HTERT RPE-1 (cell line): Measurements from ENCODE around the gene SNAP23.

Experiments
- in situ Hi-C: fragments of 300-500 bp; cut with MboI; formaldehyde crosslinking; loops from 4 replicates; pipeline ENCODE4 v1.14.3; 2020; ENCODE audit warnings: low sequenced_read_pairs

Gene SNAP23

DNA sequence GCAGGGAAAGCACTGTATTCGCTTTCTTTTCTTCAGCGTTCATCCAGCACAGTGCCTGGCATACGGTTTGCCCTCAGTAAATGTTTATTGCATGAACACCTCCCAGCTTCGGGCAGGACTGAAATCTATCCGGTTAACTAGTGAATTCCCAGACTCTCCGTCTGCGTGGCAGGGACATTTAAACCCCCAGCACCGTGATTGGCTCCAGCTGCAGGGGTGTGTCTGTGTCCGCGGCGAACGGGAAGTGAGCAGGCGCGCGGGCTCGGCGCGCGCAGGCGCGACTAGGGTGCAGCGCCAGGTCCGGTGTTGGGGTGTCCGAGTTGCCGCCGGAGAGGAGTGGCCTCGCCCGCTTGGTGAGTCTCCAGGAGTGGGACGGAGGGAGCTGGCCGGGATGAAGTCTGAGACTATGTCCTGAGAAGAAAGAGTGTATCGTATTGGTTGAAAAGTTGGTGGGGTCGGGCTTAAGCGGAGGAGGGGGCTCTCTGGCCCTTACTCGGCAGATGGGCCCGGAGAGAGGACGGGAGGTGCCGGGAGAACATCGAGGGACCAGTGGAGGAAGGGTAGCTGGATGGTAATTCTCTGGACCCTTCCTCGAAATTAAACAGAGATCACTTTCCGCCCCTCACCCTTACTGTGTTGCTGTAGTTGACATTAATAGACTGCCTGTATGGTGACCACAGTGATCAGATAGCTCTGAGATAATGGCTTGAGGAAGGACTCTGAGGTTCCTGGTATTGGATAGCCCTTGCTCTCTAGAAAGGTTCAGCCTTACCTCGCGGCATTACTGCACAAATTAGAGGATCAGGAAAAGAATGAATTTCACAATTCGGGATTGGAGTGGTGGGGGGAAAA, at the start of gene SNAP23:
TSS of gene SNAP23 (plus strand) at position 274 of the 852 bp plus-strand sequence. CDS start 16,213 bp downstream, outside the sequence.
- in situ Hi-C loops, result no loop called here

DNA sequence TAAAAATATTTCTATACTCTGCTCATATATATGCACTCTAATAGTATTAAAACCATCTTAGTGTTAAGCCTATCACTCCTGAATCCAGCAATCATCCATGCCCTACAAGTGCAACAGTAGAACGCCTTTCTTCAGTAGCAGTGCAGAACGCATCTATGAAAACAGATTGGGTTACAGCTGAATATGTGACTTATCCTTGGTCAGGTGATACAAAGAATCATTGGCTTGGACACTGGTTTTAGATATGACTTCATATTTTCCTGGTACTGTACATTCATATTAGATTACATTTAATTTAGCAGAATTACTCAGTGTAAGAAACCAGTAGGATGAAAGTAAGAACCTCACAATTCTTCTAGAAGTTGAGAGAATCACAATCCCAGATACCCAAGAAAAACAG, 47.8 kb upstream of the SNAP23 start:
- in situ Hi-C loops, result no loop called here

DNA sequence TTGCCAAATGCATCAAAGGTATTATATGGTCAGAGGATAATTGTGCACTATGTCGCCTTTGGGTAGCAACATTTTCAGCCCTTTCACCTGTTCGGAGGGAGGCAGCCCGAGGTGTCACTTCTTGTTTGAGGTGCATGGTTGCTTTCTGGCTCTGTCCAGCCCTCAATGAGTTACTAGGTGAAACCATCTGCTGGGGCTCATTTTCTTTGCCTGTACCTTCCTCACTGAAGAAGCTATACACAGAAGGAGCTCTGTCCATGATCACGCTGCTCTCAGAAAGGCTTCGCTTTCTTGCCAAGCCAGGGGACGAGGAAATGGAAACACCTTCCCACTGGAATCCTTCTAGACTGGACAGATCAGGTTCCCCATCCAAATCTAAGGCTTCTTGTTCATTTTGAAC, 47.2 kb upstream of the SNAP23 start:
- in situ Hi-C loops, result no loop called here

DNA sequence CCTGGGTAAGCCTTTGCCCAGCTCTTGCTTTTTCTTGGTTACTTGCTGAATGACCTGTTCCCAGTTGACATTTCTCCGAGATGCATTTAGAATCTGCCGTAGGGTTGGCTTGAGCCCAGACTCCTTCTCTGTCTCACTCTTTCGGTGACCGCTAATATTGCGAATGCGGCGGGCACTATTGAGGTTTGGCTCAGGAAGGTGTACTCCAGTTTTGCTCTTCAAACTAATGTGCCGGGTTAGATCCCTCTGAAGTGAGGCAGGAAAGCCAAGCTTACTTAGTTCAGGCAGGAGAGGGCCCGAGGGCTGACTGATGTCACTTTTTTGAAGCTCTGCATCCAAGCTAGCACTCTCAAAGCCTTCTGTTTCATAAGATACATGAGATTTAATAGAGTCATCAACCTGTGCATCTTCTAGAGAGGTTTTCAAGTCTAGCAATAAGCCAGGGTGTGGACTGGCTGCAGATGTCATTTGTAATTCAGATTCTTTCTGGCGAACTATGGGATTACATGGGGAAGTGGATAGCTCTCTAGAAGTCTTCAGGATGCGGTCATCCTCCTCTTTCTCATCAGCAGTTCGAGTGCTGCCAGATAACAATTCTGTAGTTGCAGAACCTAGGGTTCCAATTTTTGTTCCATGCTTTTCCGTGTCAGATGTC, 45.5 kb upstream of the SNAP23 start:
- in situ Hi-C loops, result no loop called here

DNA sequence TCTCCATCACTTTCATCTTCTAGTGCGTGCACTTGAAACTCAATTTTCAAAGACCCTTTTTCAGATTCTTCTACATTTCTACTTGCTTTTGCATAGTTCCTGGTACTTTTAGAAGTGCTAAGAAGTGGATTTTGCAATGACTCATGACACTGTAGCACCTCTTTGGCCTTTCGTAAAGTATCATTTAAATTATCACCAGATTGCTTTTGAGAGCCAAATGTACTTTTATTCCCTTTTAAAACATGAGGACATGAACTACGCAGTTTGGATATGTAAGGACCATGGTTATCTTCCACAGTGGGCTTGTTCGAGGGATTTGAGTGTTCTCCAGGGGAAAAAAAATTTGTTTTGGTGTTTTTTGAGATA, 45.0 kb upstream of the SNAP23 start:
- in situ Hi-C loops, result no loop called here

DNA sequence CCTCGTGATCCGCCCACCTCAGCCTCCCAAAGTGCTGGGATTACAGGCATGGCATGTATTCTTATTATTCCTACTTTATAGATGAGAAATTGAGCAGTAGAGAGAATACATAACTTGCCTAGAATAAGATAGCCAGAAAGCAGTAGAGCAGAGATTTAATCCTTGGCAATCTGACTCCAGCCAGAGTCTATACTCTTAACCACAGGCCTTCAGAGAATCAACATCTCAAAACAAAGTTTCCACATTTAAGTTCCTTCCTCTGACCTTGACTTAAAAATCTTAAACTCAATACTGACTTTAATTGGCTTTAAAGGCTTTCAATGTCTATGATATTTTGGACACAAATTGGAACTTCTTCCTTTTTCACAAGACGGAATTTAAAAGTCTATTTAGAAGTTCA, 41.6 kb upstream of the SNAP23 start:
- in situ Hi-C loops, result no loop called here

DNA sequence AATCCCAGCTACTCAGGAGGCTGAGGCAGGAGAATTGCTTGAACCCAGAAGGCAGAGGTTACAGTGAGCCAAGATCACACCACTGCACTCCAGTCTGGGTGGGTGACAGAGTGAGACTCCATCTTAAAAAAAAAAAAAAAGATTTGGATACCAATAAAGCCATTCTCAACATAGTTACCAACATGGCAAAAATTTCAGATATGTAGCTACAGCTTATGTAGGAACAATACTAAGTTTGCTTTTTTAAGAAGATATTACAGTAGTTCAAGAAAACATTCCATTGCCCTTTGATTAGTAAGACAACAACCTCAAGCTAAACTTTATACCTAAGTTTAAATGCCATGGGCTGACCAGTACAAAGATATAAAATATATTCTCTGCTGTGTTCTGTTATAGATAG, 38.9 kb upstream of the SNAP23 start:
- in situ Hi-C loops, result no loop called here

DNA sequence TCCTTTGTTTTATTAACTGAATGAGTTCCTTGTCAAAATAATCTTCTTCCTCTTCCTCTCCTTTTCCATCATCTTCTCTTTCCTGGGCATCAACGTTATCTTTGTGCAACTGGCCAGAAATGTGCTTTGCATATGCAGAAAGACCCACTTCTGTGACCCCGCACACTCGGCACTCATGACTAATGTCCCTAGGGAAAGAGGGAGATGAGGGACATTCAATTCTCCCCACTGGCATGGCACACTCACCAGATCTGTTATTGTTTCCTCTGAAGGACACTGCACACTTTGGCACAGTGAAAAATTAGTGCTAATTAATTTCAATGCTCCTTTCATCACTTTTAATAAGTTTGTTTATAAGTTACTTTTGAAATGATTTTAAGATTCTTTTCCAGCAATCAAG, 38.5 kb upstream of the SNAP23 start:
- in situ Hi-C loops, result no loop called here

DNA sequence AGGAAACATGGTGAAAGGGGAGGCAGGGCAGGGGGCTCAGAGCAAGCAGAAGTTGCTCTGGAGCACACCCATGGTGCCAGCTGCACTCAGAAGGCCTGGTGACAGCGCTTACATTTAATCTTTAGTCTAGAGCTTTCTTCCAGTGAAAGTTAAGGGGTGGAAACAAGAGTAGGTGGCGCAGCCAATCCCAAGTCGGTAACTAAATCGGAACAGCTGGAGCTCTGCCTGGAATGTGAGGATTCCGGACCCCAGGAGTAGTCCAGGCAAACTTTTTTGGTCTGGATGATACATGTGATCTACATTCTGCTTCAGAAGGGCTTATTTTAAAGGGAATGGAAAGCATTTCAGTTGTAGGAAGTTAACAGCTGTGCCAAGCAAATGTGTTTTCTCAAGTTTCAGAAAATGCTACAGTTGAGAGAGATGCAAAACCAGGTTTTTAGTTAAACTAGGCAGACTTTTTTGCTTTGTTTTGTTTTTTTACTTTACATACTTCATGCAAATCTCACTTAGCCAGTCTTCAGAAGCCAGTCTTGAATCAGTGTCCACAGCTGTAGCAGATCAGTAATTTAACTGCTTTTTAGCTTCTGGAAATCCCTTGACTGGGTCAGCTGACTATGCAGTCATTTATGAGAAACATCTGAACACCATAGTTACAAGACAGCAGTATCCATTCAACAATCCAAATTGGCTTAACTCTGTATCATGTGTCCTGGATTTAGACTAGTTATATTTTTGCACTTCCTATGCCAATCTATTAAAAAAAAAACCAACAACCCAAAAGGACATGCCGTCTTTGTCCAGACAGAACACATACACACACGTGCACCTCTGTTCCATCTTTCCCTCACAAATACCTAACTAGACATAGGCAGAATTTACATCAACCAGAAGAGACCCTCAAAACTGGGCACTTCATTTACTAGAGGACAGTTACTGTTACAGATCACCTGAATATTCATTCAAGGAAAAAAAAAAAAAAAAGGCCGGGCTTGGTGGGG, 37.7 kb upstream of the SNAP23 start:
- in situ Hi-C loops, result no loop called here

DNA sequence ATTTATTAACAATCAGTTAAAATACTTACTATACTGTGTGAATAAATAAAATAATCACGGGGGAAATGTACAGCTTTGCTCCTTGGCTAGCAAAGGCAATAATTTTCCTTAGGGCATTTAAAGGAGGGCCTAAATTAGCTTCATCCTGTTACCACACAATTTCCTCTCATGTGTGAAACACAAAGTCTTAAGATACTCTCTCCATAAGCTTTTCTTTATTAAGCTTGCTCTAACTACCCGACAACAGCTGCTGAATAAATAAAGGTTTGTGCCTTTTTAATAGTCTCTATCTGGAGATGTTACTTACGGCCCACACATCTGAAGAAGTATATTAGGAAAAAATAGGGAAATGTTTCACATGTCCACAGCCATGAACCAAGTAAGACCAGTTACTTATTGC, 34.2 kb upstream of the SNAP23 start:
- in situ Hi-C loops, result no loop called here

DNA sequence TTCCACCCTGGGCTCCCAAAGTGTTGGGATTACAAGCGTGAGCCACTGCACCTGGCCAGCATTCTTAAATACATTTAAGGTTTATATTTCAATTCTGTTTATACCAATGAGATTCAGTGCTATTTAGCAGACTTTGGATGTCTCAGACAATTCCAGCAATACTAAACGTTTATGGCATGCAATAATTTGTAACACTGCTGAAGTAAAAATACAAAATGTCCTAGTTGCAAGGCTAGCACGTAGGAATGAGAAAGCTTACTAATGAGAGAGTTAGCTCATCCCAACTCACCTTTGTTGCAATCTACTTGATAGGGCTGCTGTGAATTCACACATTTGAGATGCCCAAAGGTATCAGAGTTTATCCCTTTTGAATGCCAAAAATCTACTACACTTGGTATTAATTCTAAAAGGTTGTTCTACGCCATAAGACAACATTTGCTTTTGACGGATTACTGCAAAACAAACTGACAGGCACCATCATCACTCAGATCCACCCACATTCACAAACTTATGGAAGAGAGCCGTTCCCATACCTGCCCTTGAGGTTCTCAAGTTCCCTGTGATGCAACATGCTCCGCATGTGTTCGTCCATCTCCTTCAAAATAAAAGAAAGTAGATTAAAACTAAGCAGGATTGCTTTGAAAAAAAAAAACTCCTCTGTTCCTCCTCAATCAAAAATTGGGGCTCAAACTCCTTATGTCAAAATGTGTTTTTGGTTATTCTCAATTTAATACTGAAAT, 29.7 kb upstream of the SNAP23 start:
- in situ Hi-C loops, result no loop called here

DNA sequence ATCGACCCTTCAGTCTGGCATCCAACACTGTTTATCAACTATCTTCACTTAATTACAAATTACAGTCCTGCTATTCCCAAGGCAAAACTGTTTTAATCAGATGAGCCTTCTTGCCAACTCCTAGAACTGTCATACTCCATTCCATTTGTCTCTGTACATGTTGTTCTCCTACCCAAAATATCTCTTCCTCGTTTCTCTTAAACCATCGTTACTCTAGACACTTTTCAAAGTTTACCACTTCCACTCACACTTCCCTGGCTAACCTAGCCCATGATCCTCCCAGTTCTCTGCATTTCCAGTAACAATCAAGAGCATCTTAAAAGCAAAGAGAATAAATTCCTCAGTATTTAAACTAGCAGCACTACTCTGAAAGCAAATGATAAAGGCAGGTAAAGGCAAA, 24.4 kb upstream of the SNAP23 start:
- in situ Hi-C loops, result no loop called here

DNA sequence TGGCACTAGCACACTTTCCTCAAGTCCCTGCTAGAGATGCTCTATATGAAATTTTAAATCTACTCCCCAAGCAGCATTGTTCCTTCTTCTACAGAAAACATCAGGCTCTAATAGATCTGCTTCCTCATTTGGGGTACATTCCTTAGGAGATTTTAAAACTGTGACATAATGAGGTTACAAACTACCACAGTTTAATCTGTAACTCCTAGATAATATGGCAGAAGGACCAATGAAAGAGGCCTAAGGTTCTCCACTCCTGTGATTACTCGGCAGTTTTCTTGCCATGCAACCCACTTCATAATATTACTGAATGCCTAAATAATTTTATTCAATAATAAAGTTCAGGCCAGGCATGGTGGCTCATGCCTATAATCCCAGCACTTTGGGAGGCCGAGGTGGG, 20.6 kb upstream of the SNAP23 start:
- in situ Hi-C loops, result no loop called here

DNA sequence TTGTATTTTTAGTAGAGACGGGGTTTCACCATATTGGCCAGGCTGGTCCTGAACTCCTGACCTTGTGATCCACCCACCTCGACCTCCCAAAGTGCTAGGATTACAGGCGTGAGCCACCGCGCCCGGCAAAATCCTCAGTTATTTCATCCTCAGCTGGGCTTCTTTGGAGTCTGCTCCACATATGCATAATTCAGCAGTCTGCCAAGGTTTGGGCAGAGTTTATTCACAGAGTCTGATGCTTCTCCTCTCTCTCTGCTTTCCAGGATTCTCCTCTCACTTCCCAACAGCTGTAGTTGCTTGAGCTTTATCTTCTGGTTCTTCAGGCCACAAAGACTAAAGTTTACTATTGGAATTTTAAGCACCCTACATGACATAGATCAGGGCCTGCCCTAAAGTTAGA, 12.7 kb upstream of the SNAP23 start:
- in situ Hi-C loops, result no loop called here

DNA sequence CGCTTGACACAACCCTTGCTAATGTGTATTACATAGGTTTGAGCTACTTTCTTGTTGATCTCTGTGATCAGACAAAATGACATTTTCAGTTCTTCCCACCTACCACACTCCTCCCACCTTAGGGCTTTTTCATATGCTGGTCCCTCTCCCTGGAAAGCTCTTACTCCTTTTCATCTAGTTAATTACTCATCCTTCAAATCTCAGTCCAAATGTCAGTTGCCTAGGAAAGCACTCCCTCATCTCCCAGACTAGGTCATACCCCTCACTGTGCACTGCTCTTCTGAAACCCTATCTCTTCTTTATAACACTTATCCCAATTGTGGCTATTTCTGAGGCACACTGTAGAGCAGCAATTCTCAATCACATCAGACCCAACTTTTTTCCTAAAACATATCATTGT, 11.8 kb upstream of the SNAP23 start:
- in situ Hi-C loops, result no loop called here

DNA sequence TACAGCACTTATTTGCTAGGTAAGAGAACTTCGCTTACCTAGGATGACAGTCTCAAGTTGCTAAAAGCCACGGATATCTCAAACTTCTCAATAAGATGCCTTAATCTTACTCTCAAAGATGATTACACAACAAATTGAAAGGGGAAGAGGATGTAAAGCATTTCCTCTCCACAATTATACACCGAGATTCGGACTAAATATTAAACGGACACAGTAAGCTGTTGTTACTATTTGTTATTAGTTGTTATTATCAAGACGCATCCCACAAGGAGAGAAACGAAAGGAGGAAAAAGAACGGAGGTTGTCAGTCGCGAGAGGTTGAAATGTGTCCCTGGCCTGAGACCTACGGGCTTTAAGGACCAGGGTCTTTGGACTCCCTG, 5.2 kb upstream of the SNAP23 start:
- in situ Hi-C loops, result no loop called here

DNA sequence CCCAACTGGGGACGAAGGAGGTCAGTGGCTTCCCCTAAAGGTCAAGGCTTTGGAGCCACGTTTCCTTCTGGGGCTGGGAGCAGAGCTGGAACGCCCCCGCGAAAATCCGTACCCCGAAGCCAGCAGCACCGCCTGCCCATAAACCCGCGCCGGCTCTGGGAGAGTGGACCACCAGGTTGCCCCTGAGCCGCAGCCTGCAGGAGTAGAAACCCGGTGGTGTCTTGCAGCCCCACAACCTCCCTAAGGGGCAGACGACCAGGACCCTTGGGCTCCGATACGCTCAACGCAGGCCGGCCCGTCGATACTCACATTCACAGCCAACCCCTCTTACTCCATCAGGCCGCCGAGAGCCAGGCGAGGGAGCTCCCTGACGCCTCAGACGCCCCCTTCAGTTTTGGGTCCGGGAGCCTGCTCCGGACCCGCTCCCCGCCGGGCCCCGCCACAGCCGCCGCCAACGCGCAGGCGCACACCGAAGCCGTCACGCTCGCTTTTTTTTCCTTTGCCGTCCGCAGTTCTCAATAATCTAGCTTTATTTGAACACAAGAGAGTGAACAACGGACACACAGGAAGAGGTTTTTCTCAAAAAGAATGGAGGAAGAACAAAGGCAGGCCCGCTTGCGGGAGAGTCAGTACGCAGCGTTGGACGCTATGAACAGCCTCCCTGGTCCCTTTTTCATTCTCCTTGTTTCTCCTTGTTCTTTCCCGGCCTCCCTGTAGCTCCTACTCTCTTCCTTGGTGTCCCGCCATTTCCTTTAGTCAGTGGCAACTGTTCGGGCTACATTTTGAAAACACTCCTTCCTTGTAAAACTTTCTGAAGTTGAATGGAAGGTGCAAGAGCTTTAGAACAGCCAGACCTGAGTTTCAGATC, 4.5 kb upstream of the SNAP23 start, which contains the start of gene ZNF106:
TSS of gene ZNF106 (minus strand) at position 471 of the 868 bp plus-strand sequence. CDS start 18,852 bp downstream, outside the sequence.
- in situ Hi-C loops, result no loop called here

DNA sequence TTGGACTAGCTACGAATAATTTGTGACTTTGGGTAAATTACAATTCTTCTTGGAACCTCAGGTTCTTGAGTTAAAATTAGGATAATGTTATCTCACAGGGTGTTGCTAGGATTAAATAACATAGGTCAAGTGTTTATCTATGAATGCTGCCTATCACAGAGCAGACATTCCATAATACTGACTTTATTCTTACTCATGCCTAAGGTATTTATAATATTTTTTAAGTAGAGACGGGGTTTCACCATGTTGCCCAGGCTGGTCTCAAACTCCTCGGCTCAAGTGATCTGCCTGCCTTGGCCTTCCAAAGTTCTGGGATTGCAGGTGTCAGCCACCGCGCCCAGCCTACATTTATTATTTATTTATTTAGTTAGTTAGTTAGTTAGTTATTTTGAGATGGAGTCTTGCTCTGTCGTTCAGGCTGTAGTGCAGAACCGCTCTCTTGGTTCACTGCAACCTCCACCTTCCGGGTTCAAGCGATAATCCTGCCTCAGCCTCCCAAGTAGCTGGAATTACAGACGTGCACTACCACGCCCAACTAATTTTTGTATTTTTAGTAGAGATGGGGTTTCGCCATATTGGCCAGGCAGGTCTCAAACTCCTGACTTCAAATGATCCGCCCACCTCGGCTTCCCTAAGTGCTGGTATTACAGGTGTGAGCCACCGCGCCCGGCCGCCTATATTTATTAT, 3.8 kb upstream of the SNAP23 start:
- in situ Hi-C loops, result no loop called here

DNA sequence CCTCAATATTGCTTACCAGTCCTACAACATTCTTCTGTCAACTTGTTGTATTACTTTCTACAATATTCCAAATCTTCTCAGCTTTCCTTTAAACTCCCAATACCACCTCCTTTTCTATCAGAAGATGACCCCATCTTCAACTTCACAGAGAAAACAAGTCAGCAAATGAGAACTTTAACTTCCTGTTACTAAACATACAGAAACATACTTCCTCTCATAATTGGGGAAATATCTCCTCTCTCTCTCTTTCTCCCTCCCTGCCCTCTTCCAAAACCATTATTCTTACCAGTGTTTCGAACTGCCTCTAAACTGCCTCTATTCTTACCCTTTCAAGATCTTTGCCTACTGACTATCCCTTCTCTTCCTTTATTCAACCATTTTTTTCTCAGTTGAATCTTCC, 1.8 kb upstream of the SNAP23 start:
- in situ Hi-C loops, result no loop called here
